ENCODE results near the gene SVIL.

DNA sequence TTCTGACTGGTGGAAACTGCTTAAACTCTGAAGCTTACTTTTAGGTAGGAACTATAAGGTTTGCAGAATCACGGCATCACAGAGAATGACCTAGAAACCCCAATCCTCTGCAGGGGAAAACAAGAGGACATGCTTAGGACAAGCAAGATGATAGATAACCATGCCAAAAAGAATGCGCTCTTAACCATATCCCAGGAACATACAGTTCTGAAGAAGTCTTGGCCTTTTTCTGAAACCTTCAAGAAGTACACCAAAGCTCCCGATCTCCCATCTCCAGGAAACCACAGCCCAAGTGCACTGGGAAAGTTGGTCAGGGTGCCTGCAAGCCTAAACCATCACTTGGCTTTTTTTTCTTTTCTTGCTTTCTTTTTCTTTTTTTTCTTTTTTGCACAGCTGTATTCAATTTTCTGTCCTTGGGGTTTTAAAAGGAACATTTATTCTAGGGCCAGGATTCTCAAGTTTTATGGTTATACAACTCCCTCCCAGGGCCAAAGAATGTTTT lies 12.2 kb upstream of the SVIL start:
- TF ChIP-seq, protein P1, sequence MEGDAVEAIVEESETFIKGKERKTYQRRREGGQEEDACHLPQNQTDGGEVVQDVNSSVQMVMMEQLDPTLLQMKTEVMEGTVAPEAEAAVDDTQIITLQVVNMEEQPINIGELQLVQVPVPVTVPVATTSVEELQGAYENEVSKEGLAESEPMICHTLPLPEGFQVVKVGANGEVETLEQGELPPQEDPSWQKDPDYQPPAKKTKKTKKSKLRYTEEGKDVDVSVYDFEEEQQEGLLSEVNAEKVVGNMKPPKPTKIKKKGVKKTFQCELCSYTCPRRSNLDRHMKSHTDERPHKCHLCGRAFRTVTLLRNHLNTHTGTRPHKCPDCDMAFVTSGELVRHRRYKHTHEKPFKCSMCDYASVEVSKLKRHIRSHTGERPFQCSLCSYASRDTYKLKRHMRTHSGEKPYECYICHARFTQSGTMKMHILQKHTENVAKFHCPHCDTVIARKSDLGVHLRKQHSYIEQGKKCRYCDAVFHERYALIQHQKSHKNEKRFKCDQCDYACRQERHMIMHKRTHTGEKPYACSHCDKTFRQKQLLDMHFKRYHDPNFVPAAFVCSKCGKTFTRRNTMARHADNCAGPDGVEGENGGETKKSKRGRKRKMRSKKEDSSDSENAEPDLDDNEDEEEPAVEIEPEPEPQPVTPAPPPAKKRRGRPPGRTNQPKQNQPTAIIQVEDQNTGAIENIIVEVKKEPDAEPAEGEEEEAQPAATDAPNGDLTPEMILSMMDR (conservative IDR thresholded peaks at IDR 0.05; ENCODE audit: low read length), result no peak
- no peak for TF ChIP-seq EZH2phosphoT487 (IDR thresholded peaks at IDR 0.05; ENCODE audit: borderline replicate concordance, low read depth, low read length)
